Fibroblast of the conjunctiva (primary cell): ENCODE measurements around the gene ZNF831.

Source experiments
- DNase-seq: peaks from one replicate; pipeline ENCODE4 v3.0.0-alpha.2; 2010; ENCODE audit warnings: low read depth

ZNF831 gene

DNA sequence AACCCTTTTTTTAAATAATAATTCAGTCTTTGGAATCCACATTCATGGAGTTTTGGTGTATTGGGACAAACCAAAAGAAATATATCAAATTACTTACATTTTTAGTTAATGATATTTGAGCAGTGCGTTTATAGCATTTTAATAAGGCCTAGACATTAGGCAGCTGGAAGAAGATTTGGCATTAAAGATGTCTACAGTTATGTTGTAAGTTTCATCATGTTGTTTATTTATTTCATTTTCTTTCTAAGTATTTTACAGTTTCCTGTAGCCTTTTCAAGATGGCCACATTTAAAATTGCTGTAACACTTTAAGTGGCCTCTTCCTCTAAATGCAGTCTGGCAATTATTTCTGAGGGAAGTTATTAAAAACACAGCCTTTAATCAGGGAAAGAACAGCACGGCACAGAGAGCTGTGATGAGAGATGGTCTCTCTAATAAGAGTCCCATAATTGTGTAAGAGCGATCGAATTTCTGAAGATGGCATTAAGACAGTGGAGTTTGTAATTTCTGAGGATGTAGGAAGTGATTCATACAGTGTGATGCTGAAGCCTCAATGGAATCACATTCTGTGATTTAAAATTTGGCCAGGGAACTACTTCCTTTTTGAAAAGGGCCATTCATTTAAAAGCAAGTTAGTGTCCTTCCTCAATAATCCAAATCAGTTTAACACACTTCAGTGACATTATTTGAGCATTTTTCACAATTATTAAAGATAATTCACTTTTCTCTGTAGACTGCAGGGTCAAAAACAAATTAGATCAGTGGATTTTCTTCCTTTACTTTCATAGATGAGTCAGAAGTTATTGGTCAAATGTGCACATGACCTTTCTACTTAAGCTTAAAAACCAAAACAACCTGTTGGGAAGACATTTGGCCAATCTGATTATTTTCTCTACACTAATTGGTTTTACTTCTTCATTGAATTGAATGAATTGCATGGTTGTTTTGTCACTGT lies 84.4 kb downstream of the ZNF831 start:
- DNase-seq = no peak

DNA sequence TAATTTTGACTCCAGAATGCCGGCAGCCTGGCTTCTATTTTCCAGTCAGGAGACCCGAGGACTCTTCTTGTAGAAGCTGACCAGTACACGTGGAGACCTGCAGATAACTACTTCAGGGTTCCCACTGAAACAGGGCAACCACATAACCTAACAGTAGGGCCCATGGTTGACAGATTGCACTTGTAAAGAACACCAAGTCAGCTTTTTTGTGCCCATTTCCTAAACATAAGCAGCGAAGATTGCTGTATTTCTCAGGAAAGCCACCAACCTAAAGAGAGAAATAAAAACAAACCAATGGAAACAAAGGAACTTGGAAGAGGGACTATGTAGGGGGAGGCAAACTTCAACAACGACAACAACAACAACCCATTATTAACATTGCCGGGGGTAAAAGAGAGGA lies 86.7 kb downstream of the ZNF831 start:
- no peak for DNase-seq

DNA sequence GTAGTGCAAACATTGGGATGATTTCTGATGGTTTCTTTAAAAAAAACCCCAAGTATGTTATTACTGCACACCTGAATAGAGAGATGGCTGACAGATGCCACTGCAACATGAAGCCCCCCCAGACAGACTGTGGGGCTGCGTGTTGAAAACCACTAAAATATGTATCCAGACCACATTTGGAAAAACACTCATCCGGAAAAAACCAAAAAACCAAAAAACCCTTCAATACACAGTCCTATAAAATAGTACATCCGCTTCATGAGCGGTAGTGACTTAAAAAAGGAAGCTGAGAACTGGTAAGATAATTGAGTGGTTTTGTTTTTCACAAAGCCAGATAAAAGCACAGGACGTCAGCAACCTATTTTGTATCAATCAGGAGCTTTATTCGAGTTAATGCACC lies 89.7 kb downstream of the ZNF831 start:
- DNase-seq = no peak

DNA sequence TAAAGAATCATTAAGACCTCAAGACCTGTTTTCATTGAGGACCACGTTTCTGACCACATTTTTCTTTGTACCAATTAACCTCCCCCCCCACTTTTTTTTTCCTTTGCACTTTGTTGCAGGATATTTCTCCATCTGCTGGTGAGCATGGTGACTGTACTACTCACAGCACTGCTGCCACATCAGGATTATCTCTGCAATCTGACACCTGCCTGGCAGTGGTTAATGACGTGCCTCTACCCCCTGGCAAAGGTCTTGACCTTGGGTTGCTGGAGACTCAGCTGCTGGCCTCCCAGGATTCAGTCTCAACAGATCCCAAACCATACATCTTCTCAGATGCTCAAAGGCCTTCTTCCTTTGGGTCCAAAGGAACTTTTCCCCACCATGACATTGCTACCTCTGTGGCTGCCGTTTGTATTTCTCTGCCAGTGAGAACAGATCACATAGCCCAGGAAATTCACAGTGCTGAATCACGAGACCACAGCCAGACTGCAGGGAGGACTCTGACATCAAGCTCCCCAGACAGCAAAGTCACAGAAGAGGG lies 90.2 kb downstream of the ZNF831 start:
- no peak for DNase-seq

DNA sequence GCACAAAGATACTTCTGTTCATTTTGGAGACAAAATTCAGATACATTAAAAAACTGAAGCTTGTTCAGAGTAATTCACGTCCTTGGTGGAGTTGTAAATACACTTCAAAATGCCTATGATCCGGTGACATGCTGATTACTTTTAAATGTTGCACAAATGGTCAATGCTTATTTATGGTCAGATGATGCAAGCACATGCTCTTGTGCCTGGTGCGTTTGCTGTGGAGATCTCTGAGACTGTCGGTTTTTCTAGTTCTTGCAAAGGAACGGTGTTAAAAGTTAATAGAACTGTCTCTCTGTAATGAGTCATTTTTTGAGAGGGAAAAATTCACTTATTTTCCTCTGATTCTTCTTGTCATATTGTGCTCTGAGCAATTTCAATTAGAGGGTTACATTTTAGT lies 91.6 kb downstream of the ZNF831 start:
- no peak for DNase-seq

DNA sequence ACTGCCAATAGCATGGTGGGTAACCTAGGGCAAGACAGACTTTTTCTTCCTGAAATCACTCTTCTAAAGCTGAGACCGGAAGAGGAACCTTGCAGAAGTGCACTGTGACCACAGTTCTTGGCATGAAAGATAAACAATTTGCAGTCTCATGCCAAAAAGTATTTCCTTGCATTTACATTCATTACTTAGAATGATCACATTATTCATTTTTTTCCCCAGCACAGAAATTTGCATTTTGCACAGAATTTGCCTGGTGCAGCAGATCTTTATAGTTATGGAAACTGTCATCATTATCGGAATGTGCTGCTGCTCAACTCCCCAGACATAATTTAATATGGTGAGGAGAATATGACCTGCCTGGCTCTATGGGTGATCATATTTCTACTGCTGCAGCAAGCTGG lies 94.6 kb downstream of the ZNF831 start:
- DNase-seq = no peak

DNA sequence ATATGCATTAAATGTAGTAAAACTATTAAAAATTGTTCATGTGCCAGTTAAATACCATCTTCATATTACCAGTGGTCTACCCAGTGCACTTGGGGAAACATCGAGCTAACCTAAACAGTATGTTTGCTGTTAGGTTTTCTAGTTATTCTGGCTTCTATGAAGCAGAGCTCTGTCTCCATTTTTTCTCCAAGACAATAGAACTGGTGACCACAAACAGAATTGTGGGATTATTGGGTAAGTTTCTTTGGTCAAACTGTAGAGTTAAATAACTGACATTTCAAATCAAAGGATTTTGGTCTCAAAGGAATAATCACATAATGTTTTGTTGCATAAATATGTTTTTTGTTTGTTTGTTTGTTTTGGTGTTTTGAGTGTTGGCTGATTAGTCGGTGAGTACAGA lies 96.3 kb downstream of the ZNF831 start:
- DNase-seq = no peak

DNA sequence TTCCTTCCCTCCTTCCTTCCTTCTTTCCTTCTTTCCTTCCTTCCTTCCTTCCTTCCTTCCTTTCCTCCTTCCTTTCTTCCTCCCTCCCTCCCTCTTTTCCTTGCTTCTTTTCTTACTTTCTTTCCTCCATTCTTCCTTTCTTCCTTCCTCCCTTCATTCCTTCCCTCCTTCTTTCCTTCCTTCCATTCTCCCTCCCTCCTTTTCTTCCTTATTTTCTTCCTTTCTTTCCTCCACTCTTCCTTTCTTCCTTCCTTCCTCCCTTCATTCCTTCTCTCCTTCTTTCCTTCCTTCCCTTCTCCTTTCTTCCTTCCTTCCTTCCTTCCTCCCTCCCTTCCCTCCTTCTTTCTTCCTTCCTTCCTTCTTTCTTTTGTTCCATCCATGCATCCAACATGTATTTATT lies 101.7 kb downstream of the ZNF831 start:
- no peak for DNase-seq

DNA sequence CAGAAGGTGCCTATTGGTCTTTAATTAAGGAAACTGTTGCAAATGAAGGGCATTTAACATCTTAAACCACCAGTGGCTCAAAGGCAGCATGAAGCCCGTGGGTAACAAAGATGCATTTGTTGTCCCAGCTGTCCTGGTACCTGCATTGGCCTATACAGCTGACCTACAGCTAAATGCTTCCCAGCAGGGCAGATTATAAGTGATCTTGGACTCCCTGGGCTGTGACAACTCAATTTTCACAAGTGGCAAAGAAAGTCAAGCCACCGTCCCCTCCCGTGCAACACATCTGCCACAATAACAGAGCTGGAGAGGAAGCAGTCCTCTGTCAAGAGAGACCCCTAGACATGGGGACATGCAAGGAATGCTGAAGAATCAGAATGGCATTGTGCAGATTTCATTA lies 105.2 kb downstream of the ZNF831 start:
- no peak for DNase-seq

DNA sequence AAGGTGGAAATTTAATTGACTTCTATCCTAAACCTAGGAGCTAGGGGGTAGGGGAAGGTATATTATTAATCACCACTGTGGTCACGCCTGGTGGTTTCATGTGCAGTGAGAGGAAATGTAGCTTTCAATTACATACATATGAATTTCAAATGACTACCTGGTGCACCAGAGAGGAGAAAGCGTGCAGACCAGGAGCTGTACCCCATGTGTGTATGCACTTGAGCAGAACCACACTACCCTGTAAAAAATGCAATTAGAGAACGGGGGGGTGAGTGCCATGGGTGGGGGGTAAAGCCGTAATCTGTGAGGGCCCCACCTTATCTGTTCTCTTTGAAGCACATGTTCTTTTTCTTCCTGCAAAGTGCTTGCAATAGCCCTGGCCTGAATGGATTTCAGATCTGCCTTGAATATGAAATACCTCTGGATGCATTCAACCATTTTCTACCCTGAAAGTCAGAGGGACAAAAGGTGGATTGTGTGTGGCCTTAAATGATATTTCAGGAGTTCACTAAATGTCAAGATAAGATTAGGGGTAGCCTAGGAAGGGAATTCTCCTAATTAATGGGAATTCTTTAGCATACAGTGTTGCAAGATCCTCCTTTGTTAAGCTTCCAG lies 105.9 kb downstream of the ZNF831 start:
- no peak for DNase-seq

DNA sequence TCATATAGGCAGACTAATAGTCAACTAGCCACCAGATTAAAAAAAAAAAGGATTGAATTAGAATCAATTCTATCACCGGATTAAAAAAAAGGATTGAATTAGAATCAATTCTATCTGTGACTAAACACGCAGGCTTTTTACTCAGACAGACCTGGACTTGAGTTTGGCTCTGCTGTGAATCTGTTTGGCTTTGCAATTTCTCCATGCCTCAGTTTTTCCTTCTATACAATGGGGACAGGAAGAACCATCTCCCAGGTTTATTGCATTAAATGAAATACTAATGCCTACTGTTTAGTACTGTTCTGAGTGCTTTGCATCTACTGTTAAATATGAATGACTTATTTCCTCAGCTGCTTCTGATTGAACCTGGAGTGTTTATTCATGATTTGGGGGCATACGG lies 106.8 kb downstream of the ZNF831 start:
- no peak for DNase-seq

DNA sequence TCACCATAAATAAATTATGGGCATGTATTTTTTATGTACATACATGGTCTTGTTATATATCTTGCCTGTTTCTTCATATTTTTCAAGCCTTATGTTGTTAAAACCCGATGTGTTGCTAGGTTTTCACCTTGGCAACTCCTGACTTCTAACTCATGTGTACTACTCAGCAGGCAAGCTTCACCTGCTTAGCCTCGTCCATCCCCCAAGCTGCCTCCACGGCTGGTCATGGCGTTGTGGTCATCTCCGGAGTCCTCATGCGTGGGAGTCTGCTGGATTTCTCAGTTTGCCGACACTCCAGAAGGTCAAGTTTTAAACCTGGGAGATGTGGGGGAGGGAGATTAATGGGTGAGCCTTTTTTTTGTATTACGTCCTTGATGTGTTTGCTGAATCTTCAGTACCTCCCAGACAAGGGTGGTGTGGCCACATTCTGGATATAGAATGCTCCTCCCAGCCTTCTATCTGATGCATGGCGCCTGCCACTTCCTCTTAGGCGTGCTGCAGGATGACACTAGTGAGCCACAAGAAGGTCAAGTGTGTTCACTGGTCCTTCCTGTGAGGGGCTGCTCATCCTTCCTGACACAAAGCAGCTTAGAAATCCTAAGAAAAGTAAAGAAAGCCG lies 110.2 kb downstream of the ZNF831 start:
- DNase-seq = no peak

DNA sequence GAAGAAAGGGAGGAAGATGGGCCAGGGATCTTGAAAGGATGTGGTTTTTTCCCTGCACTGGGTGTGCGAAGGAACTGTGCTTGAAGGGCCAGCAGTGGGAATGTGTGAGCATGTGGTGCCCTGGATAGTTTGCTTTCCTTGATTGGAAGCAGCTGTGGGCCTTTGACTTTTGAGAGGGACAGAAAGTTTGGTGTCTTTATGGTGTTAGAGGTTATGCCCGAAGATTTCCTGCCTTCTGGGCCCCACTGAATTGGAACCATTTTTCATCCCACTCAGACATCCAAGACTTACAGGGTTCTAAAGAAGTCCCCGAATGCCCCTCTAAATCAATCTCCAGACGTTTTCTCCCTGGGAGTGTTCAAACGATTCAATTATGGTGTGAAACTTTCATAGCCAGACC lies 113.3 kb downstream of the ZNF831 start:
- no peak for DNase-seq

DNA sequence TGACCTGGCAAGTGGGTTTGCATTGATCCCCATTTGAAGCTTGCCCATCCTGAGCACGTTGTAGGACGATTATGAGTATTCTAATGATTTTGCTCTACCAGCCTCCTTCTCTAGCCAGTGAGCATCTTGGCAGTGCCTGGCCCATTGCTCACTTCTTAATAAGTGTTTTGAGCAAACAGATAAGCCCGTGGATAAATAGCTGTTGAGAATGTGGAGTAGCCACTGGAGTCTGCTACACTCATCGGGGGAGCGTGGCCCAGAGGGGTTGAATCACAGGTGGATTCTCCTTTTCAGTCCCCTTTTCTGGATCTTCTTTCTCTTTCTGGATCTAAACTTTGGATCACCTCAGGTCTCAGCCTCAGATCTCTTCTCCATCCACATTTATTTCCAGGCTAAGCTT lies 120.8 kb downstream of the ZNF831 start:
- no peak for DNase-seq

DNA sequence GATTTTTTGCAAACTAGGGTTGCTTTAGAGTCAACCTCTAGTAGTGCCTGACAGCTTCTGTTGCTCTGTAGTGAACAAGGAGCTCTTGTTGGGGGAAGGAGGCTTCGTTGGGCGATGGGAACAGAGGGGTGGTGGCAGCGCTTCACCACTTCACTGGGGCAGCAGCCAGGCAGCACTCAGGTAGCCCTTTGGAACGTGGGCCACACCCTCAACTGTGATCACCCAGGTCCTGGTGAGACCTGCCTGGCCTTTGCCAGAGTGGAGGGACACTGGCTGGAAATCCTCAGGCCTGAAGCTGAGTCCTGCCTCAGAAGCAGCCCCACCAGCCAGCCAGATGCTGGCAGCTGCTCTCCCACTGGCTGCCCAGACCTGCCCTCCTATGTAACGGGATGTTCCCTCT lies 126.4 kb downstream of the ZNF831 start:
- DNase-seq = no peak

DNA sequence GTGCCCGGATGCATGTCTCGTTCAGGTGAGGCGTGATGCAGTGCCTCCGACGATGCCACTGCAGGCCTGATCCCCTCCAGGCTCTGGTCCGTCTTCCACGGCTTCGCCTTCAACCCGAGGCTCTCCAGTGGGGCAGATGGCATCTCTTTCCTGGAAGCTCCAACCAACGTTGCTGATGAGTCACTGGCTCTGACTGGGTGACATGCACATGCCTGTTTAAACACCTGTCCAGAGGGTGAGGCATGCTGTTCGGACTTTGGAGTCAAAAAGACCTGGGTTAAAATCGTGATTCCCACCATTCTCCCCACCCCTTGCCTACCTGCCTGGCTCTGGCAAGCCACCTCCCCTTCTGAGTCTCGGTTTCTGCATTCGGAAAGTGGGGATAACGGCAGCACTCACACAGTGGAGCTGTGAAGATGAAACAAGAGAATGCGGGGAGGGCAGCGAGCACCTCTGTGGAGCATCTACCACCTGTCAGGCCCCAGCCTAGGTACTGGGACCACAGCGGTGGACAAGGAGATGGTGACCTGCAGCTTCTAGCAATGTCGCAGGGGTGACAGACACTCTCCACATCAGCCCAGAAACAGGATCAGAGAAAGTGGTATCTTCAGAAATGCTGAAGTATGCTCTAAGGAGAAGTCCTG lies 128.2 kb downstream of the ZNF831 start:
- no peak for DNase-seq

DNA sequence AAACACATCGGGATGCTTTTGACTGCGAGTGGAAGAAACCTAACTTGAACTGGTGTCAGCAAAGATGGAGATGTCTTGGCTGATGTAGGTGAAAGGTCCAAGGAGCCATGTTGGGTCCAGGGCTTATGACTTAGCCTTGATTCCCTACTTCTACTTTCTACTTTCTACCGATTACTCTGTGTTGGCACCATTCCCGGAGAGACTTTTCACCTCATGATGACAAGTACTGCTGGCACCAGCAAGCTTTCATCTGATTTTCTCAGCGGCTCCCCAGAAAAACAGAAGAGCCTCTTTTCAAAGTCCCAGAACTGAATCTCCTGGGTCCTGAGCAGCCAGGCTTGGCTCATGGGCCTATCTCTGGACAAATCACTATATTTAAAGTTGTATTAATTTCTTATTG lies 131.9 kb downstream of the ZNF831 start:
- DNase-seq = no peak

DNA sequence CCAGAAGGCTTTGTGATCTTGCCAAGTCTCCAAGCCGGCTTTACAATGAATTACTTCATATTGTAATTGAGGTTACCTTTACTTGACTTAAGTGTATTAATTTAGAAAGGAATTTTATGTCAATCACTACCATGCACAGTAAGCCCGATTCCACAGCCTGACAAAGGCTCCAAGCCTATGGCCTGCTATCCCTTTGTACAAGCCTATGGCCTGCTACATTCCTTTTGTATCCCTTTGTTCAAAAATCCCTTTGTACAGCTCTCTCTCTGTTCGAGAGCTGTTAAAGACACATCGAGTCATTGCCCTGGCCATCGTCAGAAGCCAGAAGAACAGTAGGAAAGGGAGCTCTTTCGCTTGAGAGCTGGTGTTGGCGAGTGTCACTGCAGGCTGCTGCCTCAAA lies 134.1 kb downstream of the ZNF831 start:
- DNase-seq = no peak

DNA sequence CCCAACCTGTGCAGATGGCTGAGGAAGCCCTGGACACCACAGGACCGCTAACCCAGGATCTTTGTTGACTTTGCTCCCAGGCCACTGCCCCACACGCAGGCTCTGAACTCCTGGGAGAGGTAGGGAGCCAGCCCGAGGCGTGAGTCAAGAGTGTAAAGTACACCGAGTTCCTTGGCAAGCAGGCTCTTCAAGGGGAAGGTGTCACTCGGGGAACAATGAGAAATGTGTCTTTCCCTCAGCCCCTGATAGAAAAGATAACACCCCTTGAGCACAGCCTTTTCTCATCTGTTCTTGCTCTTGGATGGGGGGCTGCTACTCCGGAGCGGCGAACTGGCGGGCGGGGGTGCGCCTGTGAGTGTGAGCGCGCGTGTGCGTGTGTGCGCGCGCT lies 136.3 kb downstream of the ZNF831 start:
- no peak for DNase-seq

DNA sequence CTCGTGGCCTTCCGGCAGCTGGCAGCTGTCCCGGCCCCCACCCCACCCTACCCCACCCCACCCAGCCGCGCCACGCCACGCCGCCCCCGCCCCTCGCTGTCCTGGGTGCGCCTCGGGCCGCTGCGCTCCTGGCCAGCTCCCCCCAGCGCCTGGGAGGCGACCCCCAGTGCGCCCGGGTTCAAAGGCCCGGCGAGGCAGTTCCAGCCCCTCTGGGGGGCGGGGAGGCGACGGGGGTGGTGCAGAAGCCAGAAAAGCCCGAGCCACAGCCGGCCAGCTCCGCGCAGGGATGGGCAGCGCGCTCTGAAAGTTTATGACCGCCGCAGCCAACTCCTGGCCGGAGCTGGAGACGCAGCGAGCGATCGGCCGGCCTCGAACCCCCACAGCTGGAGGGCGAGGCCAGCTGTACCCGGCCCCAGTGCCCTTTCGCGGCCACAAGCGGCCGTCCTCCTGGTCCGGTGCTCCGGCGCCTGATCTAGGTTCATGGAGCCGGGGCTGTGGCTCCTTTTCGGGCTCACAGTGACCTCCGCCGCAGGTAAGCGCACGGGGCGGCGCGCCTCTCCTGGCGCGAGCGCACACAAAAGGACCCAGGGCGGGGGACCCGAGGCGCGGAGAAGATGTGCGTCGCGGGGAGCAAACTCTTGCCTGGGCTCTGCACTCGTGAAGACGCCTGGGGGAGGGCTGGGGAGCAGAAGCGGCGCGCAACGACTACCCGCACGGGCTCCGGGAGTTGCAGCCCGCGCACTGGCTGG lies 136.9 kb downstream of the ZNF831 start, which contains the start of gene EDN3:
EDN3 (plus strand) TSS at position 279 of the 749 bp plus-strand sequence; CDS start at position 481, 202 bp downstream.
- no peak for DNase-seq

DNA sequence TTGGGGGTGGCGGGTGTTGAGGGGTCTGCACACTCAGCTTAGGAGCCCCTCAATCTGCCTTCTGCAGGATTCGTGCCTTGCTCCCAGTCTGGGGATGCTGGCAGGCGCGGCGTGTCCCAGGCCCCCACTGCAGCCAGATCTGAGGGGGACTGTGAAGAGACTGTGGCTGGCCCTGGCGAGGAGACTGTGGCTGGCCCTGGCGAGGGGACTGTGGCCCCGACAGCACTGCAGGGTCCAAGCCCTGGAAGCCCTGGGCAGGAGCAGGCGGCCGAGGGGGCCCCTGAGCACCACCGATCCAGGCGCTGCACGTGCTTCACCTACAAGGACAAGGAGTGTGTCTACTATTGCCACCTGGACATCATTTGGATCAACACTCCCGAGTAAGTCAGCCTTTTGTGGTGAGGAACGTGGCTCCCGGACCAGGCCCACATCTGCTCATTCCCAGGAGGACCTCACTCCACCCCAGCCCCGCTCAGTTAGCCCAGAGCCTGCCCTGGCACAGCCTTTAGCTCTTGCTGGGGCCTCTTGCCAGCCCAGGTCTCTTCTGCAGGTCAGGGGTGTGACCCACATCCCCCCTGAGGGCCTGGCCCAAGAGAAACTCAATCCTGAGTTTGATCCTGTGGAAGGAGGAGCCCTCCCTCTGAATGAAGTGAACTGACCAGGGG lies 137.9 kb downstream of the ZNF831 start:
- DNase-seq = no peak
